Measurements from ENCODE around the gene TGM2. TPM values are rescaled to one million over a fixed set of nuclear protein-coding genes. Genes with fewer than 3 reads are reported as not detected.

The TGM2 gene
- total RNA-seq, 3 donors from 2014 or later = 0.52 to 0.71 (median 0.63) TPM

DNA sequence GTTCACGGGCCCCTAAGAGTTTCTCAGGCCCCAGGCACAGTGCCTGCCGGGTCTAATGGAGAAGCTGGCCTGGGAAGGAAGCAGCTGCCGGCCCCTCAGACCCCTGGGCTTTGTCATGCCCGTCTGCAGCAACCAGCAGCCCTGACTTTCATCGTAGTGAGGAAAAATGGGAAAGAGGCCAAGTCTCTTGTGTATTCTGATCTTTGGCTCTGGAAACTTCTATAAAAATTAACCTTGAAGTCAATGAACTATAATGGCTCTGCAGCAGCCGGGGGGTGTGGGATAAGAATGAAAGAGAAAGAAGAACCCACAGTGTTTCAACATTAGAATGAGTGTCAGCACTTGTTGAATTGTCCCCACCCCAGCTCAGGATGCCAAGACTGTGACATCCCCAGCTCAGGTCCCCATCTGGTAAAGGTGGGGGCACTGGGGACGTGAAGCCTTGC is 12.9 kb downstream of the TGM2 start:
- peak; percentile 70 to 77 for ATAC-seq
- Mint-ChIP-seq H3K4me1 (ENCODE audit: low read depth) (peaks cover 9% of the 10 kb centered on the region), H3K27me3 (ENCODE audit: low read depth) (peaks cover 9% of the 10 kb centered on the region), H3K36me3 (ENCODE audit: insufficient read depth) (no peaks in the 10 kb centered on the region), H3K4me3 (peak overlapping the region; percentile 43), H3K9me3 (no peaks in the 10 kb centered on the region)
- no peak for DNase-seq

- no peak overlapping the region for H3K4me3 Mint-ChIP-seq
- H3K9me3 Mint-ChIP-seq = no peaks in the 10 kb centered on the region
- H3K27me3 Mint-ChIP-seq (ENCODE audit: low read depth) = peaks cover 9% of the 10 kb centered on the region
- H3K36me3 Mint-ChIP-seq (ENCODE audit: insufficient read depth) = no peaks in the 10 kb centered on the region
- ATAC-seq (no peak), DNase-seq (no peak)
- peaks cover 9% of the 10 kb centered on the region for H3K4me1 Mint-ChIP-seq (ENCODE audit: low read depth)
Observed at GRCh38 chr20:38151455-38151854, 13.6 kb downstream of the TGM2 start.

DNA sequence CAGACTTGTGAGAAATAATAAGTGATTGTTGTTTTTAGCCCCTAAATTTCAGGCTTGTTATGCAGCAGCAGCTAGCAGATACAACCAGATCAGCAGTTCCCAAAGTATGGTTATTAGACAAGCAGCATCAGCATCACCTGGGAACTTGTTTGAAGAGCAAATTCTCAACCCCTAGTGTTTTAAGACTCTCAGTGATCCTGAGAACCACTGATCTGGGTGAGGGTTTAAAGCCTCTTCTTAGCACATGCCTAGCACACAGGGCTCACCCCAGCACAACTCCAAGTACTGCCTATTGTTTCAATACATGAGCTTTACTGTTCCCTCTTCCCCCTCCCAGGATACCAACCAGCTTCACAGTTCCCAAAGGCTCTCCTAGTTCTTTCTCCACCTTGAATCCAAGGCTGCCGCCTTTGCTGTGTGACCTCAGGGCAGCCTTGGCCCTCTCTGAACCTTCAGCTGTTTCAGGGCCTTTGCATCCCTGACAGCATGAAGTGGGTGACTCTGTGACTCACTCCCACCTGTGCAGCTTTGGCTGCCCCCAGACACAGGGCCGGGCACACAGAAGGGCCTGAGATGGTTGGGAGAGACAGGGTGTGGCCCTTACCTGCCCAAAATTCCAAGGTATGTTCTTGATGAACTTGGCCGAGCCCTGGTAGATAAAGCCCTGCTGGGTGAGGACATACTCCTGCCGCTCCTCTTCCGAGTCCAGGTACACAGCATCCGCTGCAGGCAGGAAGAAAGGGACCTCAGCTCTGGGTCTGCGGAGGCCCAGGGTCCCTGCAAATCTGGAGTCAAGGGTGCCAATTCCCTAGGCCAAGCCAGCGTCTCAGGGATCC is 14.5 kb downstream of the TGM2 start:
- H3K4me3 Mint-ChIP-seq = no peak overlapping the region
- ATAC-seq (no peak), DNase-seq (no peak)
- H3K36me3 Mint-ChIP-seq (ENCODE audit: insufficient read depth) = no peaks in the 10 kb centered on the region
- peaks cover 9% of the 10 kb centered on the region for H3K27me3 Mint-ChIP-seq (ENCODE audit: low read depth)
- H3K9me3 Mint-ChIP-seq = no peaks in the 10 kb centered on the region
- peaks cover 9% of the 10 kb centered on the region for H3K4me1 Mint-ChIP-seq (ENCODE audit: low read depth)

DNA sequence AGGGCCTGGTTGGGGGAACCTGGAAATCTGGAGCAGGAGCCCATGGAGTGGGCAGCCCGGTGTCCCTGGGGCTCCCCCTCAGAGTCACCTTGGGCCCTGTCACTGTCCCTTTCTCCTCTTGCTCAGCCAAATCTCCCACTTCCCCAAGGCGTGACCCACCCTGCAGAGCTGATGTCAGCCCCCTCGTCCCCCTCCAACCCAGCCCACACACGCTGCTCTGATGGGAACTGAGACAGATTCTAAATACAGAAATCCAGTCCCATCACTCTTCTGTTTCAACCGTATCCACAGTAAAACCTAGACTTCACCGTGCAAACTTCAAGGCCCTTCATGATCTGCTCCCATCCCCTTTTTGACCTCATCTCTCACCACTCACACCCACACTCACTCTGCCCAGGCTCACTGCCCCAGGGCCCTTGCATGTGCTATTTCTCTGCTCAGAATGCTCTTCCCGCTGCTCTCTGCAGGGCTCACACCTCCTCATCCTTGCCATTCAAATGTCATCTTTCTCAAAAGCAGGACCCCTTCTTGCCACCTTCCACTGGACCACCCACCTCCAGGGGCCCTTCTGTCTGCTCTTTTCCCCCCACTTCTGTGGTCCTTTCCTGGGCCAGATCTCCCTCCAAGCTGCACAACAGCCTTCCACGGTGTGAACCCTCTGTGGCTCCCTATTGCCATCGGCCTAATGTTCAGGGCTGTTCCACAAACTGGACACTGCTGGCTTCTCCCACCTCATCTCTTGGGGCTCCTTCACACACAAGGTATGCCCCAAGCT is 16.6 kb downstream of the TGM2 start:
- no peak for DNase-seq
- Mint-ChIP-seq H3K27me3 (ENCODE audit: low read depth) (peaks cover 11% of the 10 kb centered on the region), H3K4me1 (ENCODE audit: low read depth) (peaks cover 9% of the 10 kb centered on the region), H3K9me3 (no peaks in the 10 kb centered on the region), H3K36me3 (ENCODE audit: insufficient read depth) (no peaks in the 10 kb centered on the region), H3K4me3 (no peak overlapping the region)
- ATAC-seq = no peak

DNA sequence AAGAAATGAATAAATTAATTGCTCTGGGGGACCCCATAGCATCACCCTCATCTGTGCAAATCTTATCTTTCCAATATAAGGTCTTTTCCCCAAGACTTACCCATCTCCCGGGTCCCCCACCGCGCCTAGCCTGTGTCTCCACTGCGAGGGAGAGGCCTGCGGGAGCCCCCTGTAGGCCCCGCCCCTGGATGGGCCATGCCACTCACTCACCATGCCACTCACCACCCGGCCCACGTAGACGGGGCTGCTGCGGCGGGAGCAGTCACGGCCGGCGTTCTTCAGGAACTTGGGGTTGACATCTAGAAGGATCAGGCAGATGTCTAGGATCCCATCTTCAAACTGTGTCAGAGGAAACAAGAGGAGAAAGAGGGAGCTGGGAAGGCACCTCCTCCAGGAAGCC is 17.3 kb downstream of the TGM2 start:
- Mint-ChIP-seq H3K4me3 (no peak overlapping the region), H3K27me3 (ENCODE audit: low read depth) (peaks cover 11% of the 10 kb centered on the region), H3K9me3 (no peaks in the 10 kb centered on the region), H3K36me3 (ENCODE audit: insufficient read depth) (no peaks in the 10 kb centered on the region), H3K4me1 (ENCODE audit: low read depth) (peaks cover 7% of the 10 kb centered on the region)
- no peak for DNase-seq
- ATAC-seq = no peak

- H3K9me3 Mint-ChIP-seq = no peaks in the 10 kb centered on the region
- no peak overlapping the region for H3K4me3 Mint-ChIP-seq
- peaks cover 1% of the 10 kb centered on the region for H3K4me1 Mint-ChIP-seq (ENCODE audit: low read depth)
- DNase-seq (no peak), ATAC-seq (no peak)
- H3K36me3 Mint-ChIP-seq (ENCODE audit: insufficient read depth) = no peaks in the 10 kb centered on the region
- peaks cover 7% of the 10 kb centered on the region for H3K27me3 Mint-ChIP-seq (ENCODE audit: low read depth)
Observed at GRCh38 chr20:38147163-38147562, 17.9 kb downstream of the TGM2 start.

DNA sequence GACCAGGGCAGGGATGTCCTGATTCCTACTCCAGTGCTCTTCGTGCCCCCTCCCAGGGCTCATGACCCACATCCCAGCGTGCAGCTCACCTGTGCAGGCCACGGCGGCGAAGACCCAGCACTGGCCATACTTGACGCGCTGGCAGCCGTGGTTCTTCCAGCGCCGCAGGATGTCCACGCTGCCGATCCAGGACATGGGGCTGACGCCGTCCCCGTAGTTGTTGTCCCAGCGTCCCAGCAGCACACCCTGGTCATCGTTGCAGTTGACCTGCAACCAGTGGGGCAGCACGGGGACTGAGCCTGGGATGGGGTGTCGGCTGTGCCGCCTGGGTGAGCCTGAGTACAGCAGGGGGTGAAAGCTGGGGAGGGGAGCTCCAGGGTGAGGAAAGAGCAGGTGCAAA is 18.4 kb downstream of the TGM2 start:
- Mint-ChIP-seq H3K9me3 (no peaks in the 10 kb centered on the region), H3K4me1 (ENCODE audit: low read depth) (no peaks in the 10 kb centered on the region), H3K27me3 (ENCODE audit: low read depth) (peaks cover 7% of the 10 kb centered on the region), H3K36me3 (ENCODE audit: insufficient read depth) (no peaks in the 10 kb centered on the region), H3K4me3 (no peak overlapping the region)
- ATAC-seq = no peak
- no peak for DNase-seq

DNA sequence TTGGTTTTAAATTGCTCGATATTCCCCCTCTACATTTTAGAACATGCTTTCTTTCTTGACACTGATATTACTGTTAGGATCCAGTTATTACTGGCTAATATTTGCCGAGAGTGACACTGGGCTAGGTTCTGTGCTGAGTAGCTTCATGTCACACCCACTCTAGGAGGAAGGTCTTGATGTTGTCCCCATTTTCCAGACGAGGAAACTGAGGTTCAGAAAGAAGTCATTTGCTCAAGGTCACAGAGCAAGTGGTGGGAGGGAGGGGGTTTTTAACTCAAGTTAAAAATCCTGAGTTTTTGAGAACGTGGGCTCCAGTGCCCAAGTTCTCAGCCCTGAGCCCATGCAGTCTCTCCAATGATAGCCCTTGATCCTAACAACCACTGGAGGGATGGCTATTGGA is 18.9 kb downstream of the TGM2 start:
- ATAC-seq = no peak
- peaks cover 7% of the 10 kb centered on the region for H3K27me3 Mint-ChIP-seq (ENCODE audit: low read depth)
- H3K9me3 Mint-ChIP-seq = no peaks in the 10 kb centered on the region
- no peak overlapping the region for H3K4me3 Mint-ChIP-seq
- no peak for DNase-seq
- no peaks in the 10 kb centered on the region for H3K36me3 Mint-ChIP-seq (ENCODE audit: insufficient read depth)
- H3K4me1 Mint-ChIP-seq (ENCODE audit: low read depth) = no peaks in the 10 kb centered on the region

DNA sequence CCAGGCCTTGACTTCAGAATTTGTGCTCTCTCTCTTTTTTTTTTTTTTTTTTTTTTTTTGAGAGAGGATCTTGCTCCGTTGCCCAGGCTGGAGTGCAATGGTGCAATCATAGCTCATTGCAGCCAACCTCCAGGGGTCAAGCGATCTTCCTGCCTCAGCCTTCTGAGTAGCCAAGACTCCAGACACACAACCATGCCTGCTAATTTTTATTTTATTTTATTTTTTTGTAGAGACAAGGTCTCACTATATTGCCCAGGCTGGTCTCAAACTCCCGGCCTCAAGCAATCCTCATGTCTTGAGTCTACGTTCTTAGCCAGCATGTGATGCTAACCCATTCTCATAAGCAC is 19.4 kb downstream of the TGM2 start:
- Mint-ChIP-seq H3K9me3 (no peaks in the 10 kb centered on the region), H3K4me1 (ENCODE audit: low read depth) (no peaks in the 10 kb centered on the region), H3K4me3 (no peak overlapping the region), H3K27me3 (ENCODE audit: low read depth) (peaks cover 7% of the 10 kb centered on the region), H3K36me3 (ENCODE audit: insufficient read depth) (no peaks in the 10 kb centered on the region)
- no peak for ATAC-seq
- no peak for DNase-seq

GRCh38 chr20:38144974-38145728 is 19.9 kb downstream of the TGM2 start:
- Mint-ChIP-seq H3K9me3 (no peaks in the 10 kb centered on the region), H3K4me1 (ENCODE audit: low read depth) (no peaks in the 10 kb centered on the region), H3K4me3 (no peak overlapping the region), H3K36me3 (ENCODE audit: insufficient read depth) (no peaks in the 10 kb centered on the region), H3K27me3 (ENCODE audit: low read depth) (peaks cover 7% of the 10 kb centered on the region)
- DNase-seq = no peak
- ATAC-seq = no peak

- ATAC-seq = no peak
- H3K9me3 Mint-ChIP-seq = no peaks in the 10 kb centered on the region
Observed at GRCh38 chr20:38144598-38144973, 20.5 kb downstream of the TGM2 start.

GRCh38 chr20:38143646-38144554 is 21.2 kb downstream of the TGM2 start:
- DNase-seq (no peak), ATAC-seq (no peak)
- Mint-ChIP-seq H3K4me3 (no peak overlapping the region), H3K27me3 (ENCODE audit: low read depth) (peaks cover 7% of the 10 kb centered on the region), H3K36me3 (ENCODE audit: insufficient read depth) (no peaks in the 10 kb centered on the region), H3K4me1 (ENCODE audit: low read depth) (no peaks in the 10 kb centered on the region), H3K9me3 (no peaks in the 10 kb centered on the region)

More at GRCh38 chr20:38144598-38144973, 20.5 kb downstream of the TGM2 start:
- Mint-ChIP-seq H3K36me3 (ENCODE audit: insufficient read depth) (no peaks in the 10 kb centered on the region), H3K4me1 (ENCODE audit: low read depth) (no peaks in the 10 kb centered on the region), H3K27me3 (ENCODE audit: low read depth) (peaks cover 7% of the 10 kb centered on the region), H3K4me3 (no peak overlapping the region)
- no peak for DNase-seq

DNA sequence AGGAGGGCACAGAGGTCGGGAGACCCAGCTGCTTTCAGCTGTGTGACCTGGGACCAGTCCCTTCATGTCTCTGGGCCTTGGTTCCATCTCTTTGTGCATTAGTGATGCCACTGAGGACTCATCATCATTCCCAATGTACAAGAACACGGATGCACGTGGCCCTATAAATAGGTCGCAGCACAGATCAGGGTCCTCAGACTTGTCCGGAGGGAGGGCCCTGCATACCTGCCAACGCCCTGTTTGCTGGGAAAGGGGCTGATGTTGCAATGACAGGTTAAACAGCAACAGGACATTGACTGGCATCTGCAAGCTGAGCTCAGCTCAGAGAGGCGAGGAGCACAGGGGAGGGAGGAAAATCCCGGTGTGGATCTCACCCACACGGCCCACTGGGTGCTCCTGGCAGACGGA is 21.8 kb downstream of the TGM2 start:
- peaks cover 2% of the 10 kb centered on the region for H3K27me3 Mint-ChIP-seq (ENCODE audit: low read depth)
- no peak for DNase-seq
- H3K4me3 Mint-ChIP-seq = no peak overlapping the region
- ATAC-seq = no peak
- H3K4me1 Mint-ChIP-seq (ENCODE audit: low read depth) = no peaks in the 10 kb centered on the region
- H3K36me3 Mint-ChIP-seq (ENCODE audit: insufficient read depth) = no peaks in the 10 kb centered on the region
- no peaks in the 10 kb centered on the region for H3K9me3 Mint-ChIP-seq
